HG03045 (cell line): ENCODE data around the gene ERFL.
A peak's percentile ranks its signal among the peaks of the same experiment; 100 is the strongest.

ENCODE experiments used
- ATAC-seq: cut with Tn5 transposase; IDR thresholded peaks from one replicate; pipeline ENCODE4 v1.9.1; 2021; ENCODE audit warnings: mild to moderate bottlenecking, moderate library complexity; ENCODE audit not compliant: unreplicated experiment

ERFL gene

DNA sequence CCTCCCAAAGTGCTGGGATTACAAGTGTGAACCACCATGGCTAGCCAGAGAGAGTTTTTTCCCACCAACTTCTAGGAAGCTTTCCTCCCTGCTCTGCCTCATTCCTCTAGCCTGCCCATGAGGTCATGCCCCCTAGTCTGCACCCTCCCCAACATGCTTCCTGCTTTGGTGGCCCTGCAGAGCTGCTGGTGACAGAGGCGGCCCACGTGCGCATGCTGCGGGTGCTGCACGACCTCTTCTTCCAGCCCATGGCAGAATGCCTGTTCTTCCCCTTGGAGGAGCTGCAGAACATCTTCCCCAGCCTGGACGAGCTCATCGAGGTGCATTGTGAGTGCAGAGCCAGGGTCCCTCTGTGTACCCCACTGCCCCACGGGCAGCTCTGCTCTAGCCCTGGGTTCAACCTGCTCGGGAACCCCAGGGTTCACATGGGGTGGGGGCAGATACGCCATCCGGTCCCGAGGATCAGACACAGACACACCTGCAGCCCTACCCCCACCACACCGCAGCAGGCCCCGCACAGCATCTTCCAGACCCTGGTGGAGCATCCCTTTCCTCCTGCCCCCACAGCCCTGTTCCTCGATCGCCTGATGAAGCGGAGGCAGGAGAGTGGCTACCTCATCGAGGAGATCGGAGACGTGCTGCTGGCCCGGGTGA lies 26.4 kb downstream of the ERFL start:
- no peak for ATAC-seq

DNA sequence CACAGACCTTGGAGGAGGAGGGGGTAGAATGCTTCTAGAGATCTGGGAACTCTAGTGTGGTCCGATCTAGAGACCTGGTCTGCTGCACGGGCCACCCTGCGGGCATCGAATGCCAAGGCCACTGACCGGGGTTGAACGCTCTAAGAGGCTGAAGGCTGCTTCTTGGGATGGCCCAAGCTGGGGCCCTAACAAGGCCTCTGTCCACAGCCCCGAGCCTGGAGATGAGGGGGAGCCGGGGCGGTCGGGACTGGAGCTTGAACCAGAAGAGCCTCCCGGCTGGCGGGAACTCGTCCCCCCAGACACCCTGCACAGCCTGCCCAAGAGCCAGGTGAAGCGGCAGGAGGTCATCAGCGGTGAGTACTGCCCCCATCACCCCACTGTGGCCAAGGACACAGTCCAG lies 30.0 kb downstream of the ERFL start:
- ATAC-seq = no peak

- no peak for ATAC-seq
Measured at GRCh38 chr19:41897820-41898219, 30.4 kb downstream of the ERFL start.

DNA sequence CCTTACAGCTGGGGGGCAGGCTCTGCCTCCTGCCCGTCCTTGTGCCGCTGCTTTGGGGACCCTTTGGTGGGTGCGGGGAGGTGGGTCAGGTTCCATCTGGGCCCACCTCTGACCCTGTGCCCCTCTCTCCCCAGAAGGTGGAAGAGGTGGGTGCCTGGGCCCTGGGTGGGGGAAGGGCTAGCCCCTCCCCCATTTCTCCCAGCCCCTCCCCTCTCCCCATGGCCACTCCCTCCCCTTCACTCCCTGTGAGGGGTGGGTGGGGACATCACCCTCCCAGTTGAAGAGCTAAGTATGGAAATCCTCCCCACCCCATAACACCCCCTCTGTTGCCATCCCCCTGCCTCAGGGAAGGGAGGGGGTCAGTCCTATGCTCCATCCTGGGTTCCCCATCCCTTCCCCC lies 31.1 kb downstream of the ERFL start:
- no peak for ATAC-seq

- no peak for ATAC-seq
Measured at GRCh38 chr19:41896581-41896942, 31.7 kb downstream of the ERFL start.

GRCh38 chr19:41895745-41896580 lies 32.3 kb downstream of the ERFL start:
- ATAC-seq = no peak

DNA sequence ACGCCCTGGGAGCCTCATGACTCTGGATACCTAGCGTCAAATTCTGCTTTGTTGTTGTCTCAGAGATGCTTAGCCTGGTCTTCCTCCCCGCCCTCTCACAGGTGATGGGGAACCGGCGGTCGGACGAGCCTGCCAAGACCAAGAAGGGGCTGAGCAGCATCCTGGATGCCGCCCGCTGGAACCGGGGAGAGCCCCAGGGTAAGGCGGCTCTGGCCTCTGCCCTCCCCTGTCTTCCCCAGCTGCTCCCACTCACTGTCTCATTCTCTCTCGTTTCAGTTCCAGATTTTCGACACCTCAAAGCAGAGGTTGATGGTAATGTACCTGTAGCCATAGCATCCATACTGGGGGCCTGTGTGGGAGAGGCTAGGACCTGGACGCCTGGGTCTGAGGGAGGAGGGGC lies 33.9 kb downstream of the ERFL start:
- ATAC-seq = no peak

DNA sequence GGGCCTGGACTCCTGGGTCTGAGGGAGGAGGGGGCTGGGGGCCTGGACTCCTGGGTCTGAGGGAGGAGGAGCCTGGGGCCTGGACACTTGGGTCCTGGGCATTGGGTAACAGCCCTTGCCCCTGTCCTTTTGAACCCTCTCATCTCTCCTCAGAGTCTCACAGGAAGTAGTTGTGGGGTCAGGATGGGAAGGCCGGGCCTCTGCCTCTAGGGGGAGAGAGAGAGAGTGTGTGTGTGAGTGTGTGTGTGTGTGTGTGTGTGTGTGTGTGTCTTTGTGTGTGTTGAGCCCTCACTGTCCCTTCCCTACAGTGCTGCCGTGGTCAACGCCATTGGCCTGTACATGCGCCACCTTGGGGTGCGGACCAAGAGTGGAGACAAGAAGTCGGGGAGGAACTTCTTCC lies 34.4 kb downstream of the ERFL start:
- ATAC-seq = no peak

GRCh38 chr19:41892173-41892902 lies 35.9 kb downstream of the ERFL start:
- ATAC-seq = no peak

DNA sequence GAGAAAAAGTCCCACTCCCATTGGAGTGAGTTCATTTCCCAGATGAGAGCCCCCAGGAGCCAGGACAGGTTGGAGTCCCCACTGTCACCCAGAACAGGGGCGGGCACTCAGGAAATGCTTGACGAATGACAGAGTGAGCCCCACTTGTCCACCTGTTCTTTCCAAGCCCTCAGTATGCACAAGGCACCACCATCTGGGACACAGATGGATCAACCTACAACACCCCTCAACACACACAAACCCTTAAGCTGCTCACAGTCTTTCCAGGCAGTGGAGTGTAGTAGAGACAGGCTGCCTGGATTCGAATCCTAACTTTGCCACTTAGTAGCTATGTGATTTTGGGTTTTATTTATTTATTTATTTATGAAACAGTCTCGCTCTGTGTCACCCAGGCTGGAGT lies 37.3 kb downstream of the ERFL start:
- no peak for ATAC-seq

GRCh38 chr19:41889896-41890295 lies 38.4 kb downstream of the ERFL start:
- ATAC-seq = no peak

- ATAC-seq = no peak
Measured at GRCh38 chr19:41888926-41889325, 39.3 kb downstream of the ERFL start.

- no peak for ATAC-seq
Measured at GRCh38 chr19:41887711-41888382, 40.4 kb downstream of the ERFL start.

GRCh38 chr19:41886761-41887710 lies 41.2 kb downstream of the ERFL start:
- ATAC-seq = no peak

- peak; percentile 77 for ATAC-seq
Measured at GRCh38 chr19:41883821-41884733, 44.2 kb downstream of the ERFL start.

DNA sequence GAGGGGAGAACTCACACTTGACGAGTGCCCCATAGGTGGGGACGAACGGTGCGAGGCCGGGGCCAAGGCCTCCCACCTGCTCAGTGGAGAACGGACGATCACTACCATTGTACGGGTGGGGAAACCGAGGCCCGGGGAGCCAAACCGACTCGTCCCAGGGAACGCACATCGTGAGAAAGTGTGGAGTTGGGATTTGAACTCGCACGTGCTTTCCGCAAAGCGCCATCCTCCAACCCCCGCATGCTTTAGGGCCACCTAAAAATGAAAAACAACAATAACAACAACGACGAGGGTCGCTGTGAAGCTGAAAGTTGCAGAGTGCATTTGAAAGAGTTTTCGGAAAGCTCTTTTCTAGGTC lies 44.8 kb downstream of the ERFL start:
- no peak for ATAC-seq

DNA sequence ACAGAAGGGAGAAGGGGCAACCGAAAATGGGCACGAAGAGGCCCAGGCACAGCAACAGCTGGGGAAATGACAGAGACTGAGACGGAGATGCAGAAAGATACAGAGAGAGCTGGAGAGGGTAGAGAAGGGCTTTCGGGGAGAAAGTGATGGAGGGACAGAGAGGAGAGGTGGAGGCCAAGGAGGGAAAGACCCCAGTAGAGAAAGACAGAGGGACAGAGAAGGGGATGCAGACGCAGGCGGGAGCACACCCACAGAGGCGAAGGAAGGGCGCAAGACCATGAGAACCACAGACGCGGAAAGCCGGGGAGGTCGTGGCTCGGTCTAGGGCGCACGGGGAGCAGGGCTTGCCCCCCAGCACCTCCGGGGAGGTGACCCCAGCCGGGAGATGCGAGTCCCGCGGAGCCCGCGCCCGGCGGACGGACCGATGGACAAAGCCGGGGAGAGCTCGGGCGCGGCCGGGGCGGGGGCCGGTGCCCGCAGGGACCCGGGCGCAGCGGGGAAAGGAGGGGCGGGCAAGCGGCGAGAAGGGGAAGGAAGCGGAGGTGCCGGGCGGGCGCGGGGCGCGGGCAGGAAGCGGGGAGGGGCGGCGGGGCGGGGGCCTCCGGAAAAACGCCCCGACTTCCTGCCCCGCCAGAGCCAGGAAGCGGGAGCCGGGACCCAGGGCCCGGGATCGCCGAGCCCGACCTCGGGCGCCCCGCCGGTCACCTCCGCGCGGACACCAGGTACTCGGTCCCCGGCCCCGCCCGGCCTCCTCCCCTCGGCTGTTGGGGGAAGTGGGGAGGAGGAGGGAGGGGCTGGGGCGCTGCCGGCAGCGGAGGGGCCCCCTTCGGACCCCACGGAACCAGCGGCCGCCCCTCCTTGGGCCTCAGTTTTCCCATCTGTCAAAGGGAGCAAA lies 45.4 kb downstream of the ERFL start, which contains the start of gene ARHGEF1:
TSS of gene ARHGEF1 (plus strand) at position 617 of the 895 bp plus-strand sequence. CDS start 4,899 bp downstream, outside the sequence.
- ATAC-seq = no peak

DNA sequence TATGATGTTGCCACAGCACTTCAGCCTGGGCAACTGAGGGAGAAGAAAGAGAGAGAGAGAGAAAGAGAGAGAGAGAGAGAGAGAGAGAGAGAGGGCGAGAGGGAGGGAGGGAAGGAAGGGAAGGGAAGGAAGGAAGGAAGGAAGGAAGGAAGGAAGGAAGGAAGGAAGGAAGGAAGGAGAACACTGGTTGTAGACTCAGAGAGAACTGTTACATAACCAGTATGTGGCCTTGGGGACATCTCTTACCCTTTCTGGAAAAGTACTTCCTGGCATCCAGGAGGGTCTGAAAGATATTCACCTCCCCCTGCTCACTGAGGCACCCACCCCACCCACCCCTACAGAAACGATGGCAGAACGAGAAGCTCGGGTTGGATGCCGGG lies 47.9 kb downstream of the ERFL start:
- ATAC-seq = no peak
